Activated naive CD4-positive, alpha-beta T cell treated with anti-CD3 and anti-CD28 coated beads for 36 hours (primary cell): ENCODE results near the gene TTC32. TPM values are rescaled to one million over a fixed set of nuclear protein-coding genes. Genes with fewer than 3 reads are reported as not detected.

Experiments used
- CTCF ChIA-PET: fragments of 350-600 bp; sonication (Branson Sonifier 250); formaldehyde crosslinking; loops from one replicate; lab custom pipeline; 2021; ENCODE audit warnings: antibody characterized with exemption; lab: Charles Lee
- DNase-seq: peaks from one replicate; pipeline ENCODE4 v3.0.0-alpha.2; 2020
- H3K27ac Mint-ChIP-seq: one replicate; pipeline ENCODE4 v1.8.0; 2021; ENCODE audit warnings: mild to moderate bottlenecking, mixed read lengths
- H3K27me3 Mint-ChIP-seq: one replicate; pipeline ENCODE4 v1.8.0; 2021; ENCODE audit warnings: low read depth, mixed read lengths
- H3K36me3 Mint-ChIP-seq: one replicate; pipeline ENCODE4 v1.8.0; 2021; ENCODE audit warnings: low read depth, mixed read lengths
- H3K4me1 Mint-ChIP-seq: one replicate; pipeline ENCODE4 v1.8.0; 2021; ENCODE audit warnings: low read depth, mixed read lengths
- H3K4me3 Mint-ChIP-seq: one replicate; pipeline ENCODE4 v1.8.0; 2021; ENCODE audit warnings: mild to moderate bottlenecking, moderate library complexity, mixed read lengths
- H3K9me3 Mint-ChIP-seq: one replicate; pipeline ENCODE4 v1.8.0; 2021; ENCODE audit warnings: mixed read lengths
- intact Hi-C: fragments of 100-400 bp; cut with micrococcal nuclease; formaldehyde crosslinking; loops from one replicate; pipeline ENCODE4 v1.15.1; 2023
- total RNA-seq, 2 experiments: library from RNA; stranded (reverse); gene quantifications; one replicate each; pipeline ENCODE4 v1.2.3, GENCODE V29; 2021

The TTC32 gene
- 10 to 100 TPM; 17.0 to 19.4 TPM for total RNA-seq

DNA sequence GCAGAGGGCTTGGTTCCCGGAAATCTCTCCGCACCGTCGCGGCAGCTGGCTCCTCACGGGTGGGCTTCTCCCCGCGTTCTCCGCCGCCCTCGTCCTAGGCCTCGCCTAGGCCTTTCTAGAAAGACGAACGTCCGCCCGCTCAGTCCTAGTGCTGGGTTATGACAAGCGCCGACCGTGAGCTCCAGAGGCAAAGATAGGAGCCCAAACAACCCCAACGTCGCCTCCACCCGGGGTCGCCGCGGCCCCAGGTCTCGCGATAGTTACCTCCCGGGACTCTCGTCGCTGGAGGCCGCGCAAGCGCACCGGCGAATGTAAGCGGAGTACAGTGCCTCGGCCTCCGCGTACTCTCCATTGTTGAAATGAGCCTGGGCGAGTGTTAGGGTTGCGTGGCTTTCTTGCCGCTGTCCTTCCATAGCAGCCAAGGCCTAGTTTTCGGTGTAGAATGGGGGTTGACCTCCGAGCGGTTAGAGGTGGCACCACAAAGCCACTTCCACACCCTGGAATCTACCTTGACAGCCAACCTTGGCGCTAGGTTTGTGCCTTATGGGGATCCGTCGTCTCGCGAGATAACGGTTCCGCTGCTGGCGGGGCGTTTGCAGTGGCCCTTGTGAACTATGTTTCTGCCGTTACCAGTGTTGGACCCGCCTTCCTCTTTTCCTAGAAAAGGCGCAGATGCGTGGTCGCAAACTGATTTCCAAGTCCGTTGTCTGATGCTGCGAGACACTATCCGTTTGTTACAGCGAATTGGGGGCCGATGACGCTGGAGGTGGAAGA lies at the start of gene TTC32:
Gene TTC32 (minus strand): TSS at position 542 of the 774 bp plus-strand sequence. CDS start 129 bp downstream, at position 413.
- H3K27me3 Mint-ChIP-seq: peaks cover 10% of the 10 kb centered on the region
- CTCF ChIA-PET: no interaction called here
- peak; percentile 96 for DNase-seq
- intact Hi-C loops: loop anchor here (1.0 to 5.0 kb wide), 11 partner anchors 7 to 1341 kb away; partner anchors contain the start of genes HS1BP3, LAPTM4A, RDH14 and RHOB
- H3K4me3 Mint-ChIP-seq: peak within 1 kb of the TSS; percentile 81
- H3K4me1 Mint-ChIP-seq: peaks cover 42% of the 10 kb centered on the region
- H3K9me3 Mint-ChIP-seq: peaks cover 3% of the 10 kb centered on the region
- peak within 1 kb of the TSS; percentile 99 for H3K27ac Mint-ChIP-seq
- peaks cover 1% of the 10 kb centered on the region for H3K36me3 Mint-ChIP-seq

GRCh38 chr2:19949071-19949470 lies 47.3 kb upstream of the TTC32 start:
- Mint-ChIP-seq H3K36me3 (peaks cover 10% of the 10 kb centered on the region), H3K27ac (no peak overlapping the region), H3K27me3 (no peaks in the 10 kb centered on the region), H3K4me1 (no peaks in the 10 kb centered on the region), H3K9me3 (no peaks in the 10 kb centered on the region), H3K4me3 (no peak overlapping the region)
- CTCF ChIA-PET: interaction anchor here (0.7 kb wide), 1 partner anchor 596 kb away, joined by 3 read pairs; no protein-coding TSS in a partner anchor
- intact Hi-C loops: no loop called here
- DNase-seq: no peak

DNA sequence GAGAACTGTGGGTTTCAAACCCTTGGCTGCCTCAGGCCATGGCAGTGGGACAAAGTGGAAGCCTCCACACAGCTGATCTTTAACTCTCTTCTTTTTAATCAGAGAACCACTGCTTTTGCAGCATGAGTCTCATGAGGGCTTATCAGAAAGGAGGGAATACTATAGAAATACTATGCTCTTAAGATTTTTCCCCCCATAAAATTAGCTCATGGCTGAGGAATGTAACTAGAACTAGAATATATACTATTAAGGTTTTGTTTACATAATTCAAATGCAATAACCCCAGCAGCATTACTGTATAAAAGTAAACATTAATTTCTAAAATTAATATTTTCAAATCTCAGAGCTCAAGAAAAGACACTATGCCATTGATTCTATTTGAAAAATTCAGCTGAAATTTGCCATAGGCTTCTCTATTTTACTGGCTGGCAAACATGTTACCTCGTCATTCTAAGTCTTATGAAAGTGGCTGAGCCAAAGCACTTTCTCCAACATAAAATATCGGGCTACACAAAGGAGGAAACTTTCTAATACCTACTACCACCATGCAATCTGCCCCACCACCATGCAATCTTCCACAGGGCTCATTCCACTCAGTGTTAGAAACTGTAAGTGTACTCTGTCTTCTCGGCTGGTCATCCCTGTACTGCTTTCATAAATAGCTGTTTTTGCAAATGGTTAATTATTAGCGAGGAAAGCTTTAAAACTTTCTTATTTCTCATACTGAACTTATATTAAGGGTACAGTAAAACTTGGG lies 45.6 kb upstream of the TTC32 start:
- no peak for DNase-seq
- Mint-ChIP-seq H3K27ac (no peak overlapping the region), H3K4me1 (no peaks in the 10 kb centered on the region), H3K27me3 (no peaks in the 10 kb centered on the region), H3K4me3 (no peak overlapping the region), H3K36me3 (peaks cover 6% of the 10 kb centered on the region), H3K9me3 (no peaks in the 10 kb centered on the region)
- intact Hi-C loops: no loop called here
- CTCF ChIA-PET: no interaction called here

GRCh38 chr2:19944205-19944845 lies 42.5 kb upstream of the TTC32 start:
- Mint-ChIP-seq H3K4me3 (no peak overlapping the region), H3K27ac (no peak overlapping the region), H3K36me3 (peaks cover 11% of the 10 kb centered on the region), H3K9me3 (no peaks in the 10 kb centered on the region), H3K4me1 (no peaks in the 10 kb centered on the region), H3K27me3 (no peaks in the 10 kb centered on the region)
- CTCF ChIA-PET: interaction anchor here (0.9 to 1.4 kb wide), 2 partner anchors 11 to 80 kb away, joined by 3 read pairs; no protein-coding TSS in a partner anchor
- no peak for DNase-seq
- intact Hi-C loops: no loop called here

GRCh38 chr2:19943189-19943588 lies 41.4 kb upstream of the TTC32 start:
- no peak overlapping the region for H3K4me3 Mint-ChIP-seq
- CTCF ChIA-PET: interaction anchor here (1.3 kb wide), 1 partner anchor 10 kb away, joined by 4 read pairs; no protein-coding TSS in a partner anchor
- no peaks in the 10 kb centered on the region for H3K9me3 Mint-ChIP-seq
- H3K36me3 Mint-ChIP-seq: peaks cover 14% of the 10 kb centered on the region
- DNase-seq: no peak
- no peaks in the 10 kb centered on the region for H3K4me1 Mint-ChIP-seq
- no peaks in the 10 kb centered on the region for H3K27me3 Mint-ChIP-seq
- intact Hi-C loops: no loop called here
- no peak overlapping the region for H3K27ac Mint-ChIP-seq

- Mint-ChIP-seq H3K36me3 (peaks cover 19% of the 10 kb centered on the region), H3K27ac (no peak overlapping the region), H3K4me3 (no peak overlapping the region), H3K9me3 (no peaks in the 10 kb centered on the region), H3K4me1 (no peaks in the 10 kb centered on the region), H3K27me3 (no peaks in the 10 kb centered on the region)
- CTCF ChIA-PET: interaction anchor here (1.3 kb wide), 2 partner anchors 9 to 14 kb away, joined by 4 to 6 read pairs; no protein-coding TSS in a partner anchor
- no peak for DNase-seq
- intact Hi-C loops: no loop called here
Measured at GRCh38 chr2:19942199-19942598, 40.4 kb upstream of the TTC32 start.

DNA sequence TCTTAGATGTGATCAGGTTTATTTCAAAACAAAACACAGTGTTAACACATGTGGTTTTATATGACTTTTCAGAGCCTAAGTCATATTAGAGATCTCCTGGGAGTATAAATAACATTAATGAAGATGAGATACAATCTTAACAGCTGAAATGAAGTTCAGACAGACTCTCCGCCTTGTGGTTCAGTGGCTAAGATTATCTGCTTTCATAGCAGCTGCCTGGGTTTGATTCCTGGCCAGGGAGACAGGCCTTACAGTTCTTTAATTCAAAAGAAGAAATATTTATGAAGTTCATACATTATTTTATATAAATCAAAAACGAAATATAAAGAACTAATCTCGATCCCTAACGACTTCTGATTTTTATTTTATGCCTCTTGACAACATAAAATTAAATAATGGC lies 35.2 kb upstream of the TTC32 start:
- no peaks in the 10 kb centered on the region for H3K4me1 Mint-ChIP-seq
- H3K4me3 Mint-ChIP-seq: no peak overlapping the region
- intact Hi-C loops: no loop called here
- DNase-seq: no peak
- H3K27ac Mint-ChIP-seq: no peak overlapping the region
- CTCF ChIA-PET: no interaction called here
- H3K27me3 Mint-ChIP-seq: no peaks in the 10 kb centered on the region
- H3K9me3 Mint-ChIP-seq: no peaks in the 10 kb centered on the region
- peaks cover 27% of the 10 kb centered on the region for H3K36me3 Mint-ChIP-seq

- DNase-seq: no peak
- Mint-ChIP-seq H3K4me3 (no peak overlapping the region), H3K36me3 (peaks cover 28% of the 10 kb centered on the region), H3K9me3 (no peaks in the 10 kb centered on the region), H3K4me1 (no peaks in the 10 kb centered on the region), H3K27ac (no peak overlapping the region), H3K27me3 (no peaks in the 10 kb centered on the region)
- CTCF ChIA-PET: no interaction called here
- intact Hi-C loops: no loop called here
Measured at GRCh38 chr2:19936203-19936602, 34.4 kb upstream of the TTC32 start.

DNA sequence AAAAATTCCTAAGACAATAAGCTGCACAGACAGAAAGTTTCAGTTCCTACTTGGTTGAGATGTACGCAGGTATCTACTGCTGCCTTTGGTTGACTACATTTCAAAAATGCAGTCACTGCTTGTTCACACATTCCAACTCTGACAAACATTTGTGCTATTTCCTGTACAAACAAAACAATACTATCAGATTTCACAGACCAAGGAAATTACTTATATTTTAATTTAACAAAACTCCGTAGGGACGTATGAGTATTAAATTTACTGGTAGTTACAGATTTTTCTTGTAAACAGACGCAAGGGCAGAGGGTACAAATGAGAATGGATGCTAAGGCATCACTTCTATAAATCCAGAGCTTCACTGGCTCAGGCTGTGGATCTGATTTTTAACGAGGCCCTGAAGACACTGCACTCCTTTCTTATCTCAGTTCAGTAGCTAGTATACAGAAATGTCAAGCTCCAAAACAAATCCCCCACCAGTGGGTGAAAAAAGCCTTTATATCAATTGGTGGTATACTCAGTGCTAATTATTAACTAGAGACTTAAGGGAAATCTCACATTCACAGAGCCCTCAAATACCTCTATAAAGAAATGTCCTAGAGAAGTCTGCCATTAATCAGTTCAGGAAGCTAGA lies 31.7 kb upstream of the TTC32 start:
- DNase-seq: no peak
- Mint-ChIP-seq H3K4me1 (no peaks in the 10 kb centered on the region), H3K4me3 (no peak overlapping the region), H3K36me3 (peaks cover 37% of the 10 kb centered on the region), H3K9me3 (peaks cover 7% of the 10 kb centered on the region), H3K27ac (no peak overlapping the region), H3K27me3 (no peaks in the 10 kb centered on the region)
- CTCF ChIA-PET: interaction anchor here (1.1 kb wide), 1 partner anchor 9 kb away, joined by 4 read pairs; no protein-coding TSS in a partner anchor
- intact Hi-C loops: no loop called here

- intact Hi-C loops: no loop called here
- H3K27ac Mint-ChIP-seq: no peak overlapping the region
- no peaks in the 10 kb centered on the region for H3K4me1 Mint-ChIP-seq
- H3K4me3 Mint-ChIP-seq: no peak overlapping the region
- no peak for DNase-seq
- H3K9me3 Mint-ChIP-seq: peaks cover 8% of the 10 kb centered on the region
- peaks cover 41% of the 10 kb centered on the region for H3K36me3 Mint-ChIP-seq
- CTCF ChIA-PET: interaction anchor here (1.1 kb wide), 1 partner anchor 10 kb away, joined by 4 read pairs; no protein-coding TSS in a partner anchor
- no peaks in the 10 kb centered on the region for H3K27me3 Mint-ChIP-seq
Measured at GRCh38 chr2:19932928-19933327, 31.1 kb upstream of the TTC32 start.

GRCh38 chr2:19929226-19929625 lies 27.4 kb upstream of the TTC32 start:
- Mint-ChIP-seq H3K36me3 (peaks cover 58% of the 10 kb centered on the region), H3K4me1 (no peaks in the 10 kb centered on the region), H3K27me3 (no peaks in the 10 kb centered on the region), H3K9me3 (peaks cover 22% of the 10 kb centered on the region), H3K27ac (no peak overlapping the region), H3K4me3 (no peak overlapping the region)
- intact Hi-C loops: no loop called here
- no peak for DNase-seq
- CTCF ChIA-PET: no interaction called here
